Heart left ventricle (tissue), 13 donors: ENCODE data around the gene SECTM1.

ENCODE experiments used
- CTCF ChIP-seq, 12 donors: fragments of 200-600 bp; sonication (generic) in 4 of 12; IDR thresholded peaks; one replicate each; pipeline versions ENCODE4 v1.5.0 to v1.8.0; 2018 to 2022; ENCODE audit warnings: antibody characterized with exemption in 12 of 12, mild to moderate bottlenecking in 5 of 12
- POLR2A ChIP-seq, 2 donors: fragments of 450-650 bp; IDR thresholded peaks; one replicate each; pipeline ENCODE4 v1.6.1; 2017; ENCODE audit warnings: antibody characterized with exemption in 2 of 2, mild to moderate bottlenecking in 2 of 2, moderate library complexity in 2 of 2
- donor health status: ischemic (EF 13 %, LVEDD 7.1; RV severe dilation, severe dysfunction).
- donor health status: DM: no; HTN: yes; CAD: no.
- donor health status: DM: no; HTN: no; CAD: no.
- donor health status: ischemic (EF 25% LVEDD 6.9; RV normal size, moderate dysfunction).
- donor health status: ischemic (EF 25% LVEDD 5.7; RV mildly dilated, moderate dysfunction).
- donor health status: ischemic (EF 35%, LVEDD 5.7; RV mildly dilated, moderate dysfunction).
- donor health status: nonischemic (EF 11% LVEDD 7.7; RV severe dilation, severe dysfunction).
- donor health status: DM: yes; HTN: yes; CAD: no.
- donor health status: PGD.
- donor health status: ischemic (EF 29% LVEDD 5.4; RV normal size, mild dysfunction).
- donor health status: nonischemic (EF 23%, LVEDD 6.1; RV moderate dilation, normal function).

GRCh38 chr17:82320140-82320840 is 13.3 kb downstream of the SECTM1 start:
- TF ChIP-seq CTCF (IDR thresholded peaks at IDR 0.05) (no peak), POLR2A (IDR thresholded peaks at IDR 0.05) (no peak)
